ENCODE measurements around the gene SYNGR2.
A peak's percentile ranks its signal among the peaks of the same experiment; 100 is the strongest.
"Not testable (repeated sequence)": the region's sequence is repeated elsewhere in the genome, so short reads cannot be mapped to it uniquely, and the experiment has no call there.

SYNGR2 gene

GRCh38 chr17:78168903-78169793 lies 767 bp downstream of the SYNGR2 start:
- peak; percentile 70 for DNase-seq (ENCODE audit: low spot score)
- TF ChIP-seq, protein P1, sequence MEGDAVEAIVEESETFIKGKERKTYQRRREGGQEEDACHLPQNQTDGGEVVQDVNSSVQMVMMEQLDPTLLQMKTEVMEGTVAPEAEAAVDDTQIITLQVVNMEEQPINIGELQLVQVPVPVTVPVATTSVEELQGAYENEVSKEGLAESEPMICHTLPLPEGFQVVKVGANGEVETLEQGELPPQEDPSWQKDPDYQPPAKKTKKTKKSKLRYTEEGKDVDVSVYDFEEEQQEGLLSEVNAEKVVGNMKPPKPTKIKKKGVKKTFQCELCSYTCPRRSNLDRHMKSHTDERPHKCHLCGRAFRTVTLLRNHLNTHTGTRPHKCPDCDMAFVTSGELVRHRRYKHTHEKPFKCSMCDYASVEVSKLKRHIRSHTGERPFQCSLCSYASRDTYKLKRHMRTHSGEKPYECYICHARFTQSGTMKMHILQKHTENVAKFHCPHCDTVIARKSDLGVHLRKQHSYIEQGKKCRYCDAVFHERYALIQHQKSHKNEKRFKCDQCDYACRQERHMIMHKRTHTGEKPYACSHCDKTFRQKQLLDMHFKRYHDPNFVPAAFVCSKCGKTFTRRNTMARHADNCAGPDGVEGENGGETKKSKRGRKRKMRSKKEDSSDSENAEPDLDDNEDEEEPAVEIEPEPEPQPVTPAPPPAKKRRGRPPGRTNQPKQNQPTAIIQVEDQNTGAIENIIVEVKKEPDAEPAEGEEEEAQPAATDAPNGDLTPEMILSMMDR (IDR thresholded peaks at IDR 0.05; ENCODE audit: extremely low read depth, insufficient read depth, missing control alignments), result no peak
- in situ Hi-C loops (cut with MboI; ENCODE audit: low pct_unique_long_range_greater_than_20kb, low sequenced_read_pairs, unreplicated experiment), result no loop called here

DNA sequence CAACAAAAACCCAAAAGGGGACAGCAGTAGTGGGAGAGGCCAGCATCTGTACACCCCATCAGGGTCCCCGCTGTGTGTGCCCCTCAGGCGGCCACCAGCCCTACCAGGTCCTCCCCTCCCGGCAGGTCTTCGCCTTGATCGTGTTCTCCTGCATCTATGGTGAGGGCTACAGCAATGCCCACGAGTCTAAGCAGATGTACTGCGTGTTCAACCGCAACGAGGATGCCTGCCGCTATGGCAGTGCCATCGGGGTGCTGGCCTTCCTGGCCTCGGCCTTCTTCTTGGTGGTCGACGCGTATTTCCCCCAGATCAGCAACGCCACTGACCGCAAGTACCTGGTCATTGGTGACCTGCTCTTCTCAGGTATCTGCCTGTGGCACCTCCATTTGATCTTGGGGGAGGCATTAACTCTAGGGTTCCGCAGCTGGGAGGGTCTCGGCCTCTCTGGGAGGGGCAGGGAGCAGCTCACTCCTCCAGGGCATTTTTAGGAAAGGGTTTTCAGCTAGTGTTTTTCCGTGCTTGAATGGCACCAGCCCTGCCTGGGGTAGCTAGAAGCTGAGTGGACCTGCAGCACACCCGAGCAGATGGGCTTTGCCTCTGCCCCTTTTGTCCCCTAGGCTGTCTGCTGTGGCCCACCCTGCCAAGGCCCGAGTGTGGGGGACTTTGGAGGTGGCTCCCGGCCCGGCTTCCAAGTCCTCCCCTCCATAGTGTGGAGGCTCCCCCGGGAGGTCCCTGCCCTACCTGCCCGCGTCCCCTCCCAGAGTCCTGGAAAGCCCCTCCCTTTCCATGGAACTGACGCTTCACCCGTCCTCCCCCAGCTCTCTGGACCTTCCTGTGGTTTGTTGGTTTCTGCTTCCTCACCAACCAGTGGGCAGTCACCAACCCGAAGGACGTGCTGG lies 2.6 kb downstream of the SYNGR2 start:
- no peak for DNase-seq (ENCODE audit: low spot score)
- TF ChIP-seq, protein P1 (IDR thresholded peaks at IDR 0.05; ENCODE audit: extremely low read depth, insufficient read depth, missing control alignments), result no peak
- in situ Hi-C loops (cut with MboI; ENCODE audit: low pct_unique_long_range_greater_than_20kb, low sequenced_read_pairs, unreplicated experiment), result no loop called here

DNA sequence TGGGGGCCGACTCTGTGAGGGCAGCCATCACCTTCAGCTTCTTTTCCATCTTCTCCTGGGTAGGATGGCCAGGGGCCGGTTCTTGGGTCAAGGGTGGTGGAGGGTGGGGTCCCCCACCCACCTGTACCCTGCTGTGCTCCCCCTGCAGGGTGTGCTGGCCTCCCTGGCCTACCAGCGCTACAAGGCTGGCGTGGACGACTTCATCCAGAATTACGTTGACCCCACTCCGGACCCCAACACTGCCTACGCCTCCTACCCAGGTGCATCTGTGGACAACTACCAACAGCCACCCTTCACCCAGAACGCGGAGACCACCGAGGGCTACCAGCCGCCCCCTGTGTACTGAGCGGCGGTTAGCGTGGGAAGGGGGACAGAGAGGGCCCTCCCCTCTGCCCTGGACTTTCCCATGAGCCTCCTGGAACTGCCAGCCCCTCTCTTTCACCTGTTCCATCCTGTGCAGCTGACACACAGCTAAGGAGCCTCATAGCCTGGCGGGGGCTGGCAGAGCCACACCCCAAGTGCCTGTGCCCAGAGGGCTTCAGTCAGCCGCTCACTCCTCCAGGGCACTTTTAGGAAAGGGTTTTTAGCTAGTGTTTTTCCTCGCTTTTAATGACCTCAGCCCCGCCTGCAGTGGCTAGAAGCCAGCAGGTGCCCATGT lies 3.3 kb downstream of the SYNGR2 start:
- in situ Hi-C loops (cut with MboI; ENCODE audit: low pct_unique_long_range_greater_than_20kb, low sequenced_read_pairs, unreplicated experiment); DNase-seq (ENCODE audit: low spot score): not testable (repeated sequence)

GRCh38 chr17:78172249-78173051 lies 4.1 kb downstream of the SYNGR2 start:
- no peak for DNase-seq (ENCODE audit: low spot score)
- in situ Hi-C loops (cut with MboI; ENCODE audit: low pct_unique_long_range_greater_than_20kb, low sequenced_read_pairs, unreplicated experiment), result no loop called here
- TF ChIP-seq, protein P1 (IDR thresholded peaks at IDR 0.05; ENCODE audit: extremely low read depth, insufficient read depth, missing control alignments), result no peak

DNA sequence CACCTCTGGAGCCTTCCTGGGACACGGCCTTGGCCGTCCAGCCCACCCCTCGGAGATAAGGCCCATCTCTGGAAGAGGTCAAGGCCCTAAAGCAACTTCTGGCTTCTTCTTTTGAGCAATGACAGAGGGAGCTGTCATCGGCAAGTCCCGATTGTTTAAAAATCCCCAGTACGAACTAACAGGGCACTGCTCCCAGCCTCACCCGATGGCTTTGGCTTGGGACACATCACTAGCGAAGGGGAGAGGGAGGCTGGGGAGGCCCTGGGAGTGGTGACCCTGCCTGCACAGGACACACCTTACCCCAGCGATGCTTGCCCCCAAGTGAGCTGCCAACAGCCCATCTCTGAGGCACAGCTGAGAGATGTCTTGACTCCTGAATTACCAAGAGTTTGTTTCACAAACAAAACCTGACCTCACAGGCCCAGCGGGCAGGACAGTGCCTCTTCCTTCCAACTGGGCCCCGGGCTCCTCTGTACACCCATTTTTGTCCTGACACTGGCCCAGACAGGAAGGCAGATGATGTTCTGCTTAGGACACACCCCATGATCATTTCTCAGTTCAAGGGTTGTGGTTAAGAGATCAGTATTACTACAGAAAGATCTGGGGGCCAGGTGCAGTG lies 4.8 kb downstream of the SYNGR2 start:
- DNase-seq (ENCODE audit: low spot score), result peak; percentile 77
- in situ Hi-C loops (cut with MboI; ENCODE audit: low pct_unique_long_range_greater_than_20kb, low sequenced_read_pairs, unreplicated experiment), result no loop called here

More for the DNA sequence above, 4.8 kb downstream of the SYNGR2 start:
- TF ChIP-seq, protein P1 (IDR thresholded peaks at IDR 0.05; ENCODE audit: extremely low read depth, insufficient read depth, missing control alignments), result no peak
